Measurements from ENCODE around the gene CMTM8.
"Not testable (repeated sequence)": the region's sequence is repeated elsewhere in the genome, so short reads cannot be mapped to it uniquely, and the experiment has no call there.

The CMTM8 gene

GRCh38 chr3:32216172-32216783, 22.2 kb upstream of the CMTM8 start:
- TF ChIP-seq CTCF (IDR thresholded peaks at IDR 0.05), result no peak
- Histone ChIP-seq H3K27ac (no peak overlapping the region), H3K4me3 (no peak overlapping the region)
- DNase-seq (ENCODE audit: low spot score), result no peak

DNA sequence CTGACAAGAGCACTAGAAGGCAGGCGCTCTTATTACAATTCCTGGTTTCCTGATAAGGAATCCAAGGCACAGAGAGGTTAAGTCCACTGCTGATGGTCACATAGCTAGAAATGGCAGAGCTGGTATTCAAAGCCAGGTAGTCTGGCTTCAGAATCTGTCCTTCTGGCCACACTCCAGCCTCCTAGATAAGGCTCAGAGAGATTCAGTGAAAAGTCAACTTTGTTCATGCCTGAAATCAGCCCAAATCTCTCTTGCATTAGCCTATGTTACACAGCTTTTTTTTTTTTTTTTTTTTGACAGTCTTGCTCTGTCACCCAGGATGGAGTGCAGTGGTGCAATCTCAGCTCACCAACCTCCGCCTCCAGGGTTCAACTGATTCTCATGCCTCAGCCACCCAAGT, 21.1 kb upstream of the CMTM8 start:
- no peak for DNase-seq (ENCODE audit: low spot score)
- no peak overlapping the region for H3K27ac ChIP-seq
- no peak for TF ChIP-seq CTCF (IDR thresholded peaks at IDR 0.05)

GRCh38 chr3:32219537-32219936, 18.9 kb upstream of the CMTM8 start:
- no peak overlapping the region for H3K4me3 ChIP-seq
- H3K27ac ChIP-seq, result no peak overlapping the region
- no peak for DNase-seq (ENCODE audit: low spot score)
- TF ChIP-seq CTCF (IDR thresholded peaks at IDR 0.05), result no peak

More for the DNA sequence above, 21.1 kb upstream of the CMTM8 start:
- no peak overlapping the region for H3K4me3 ChIP-seq

GRCh38 chr3:32220006-32220405, 18.5 kb upstream of the CMTM8 start:
- DNase-seq (ENCODE audit: low spot score), result no peak
- Histone ChIP-seq H3K27ac (no peak overlapping the region), H3K4me3 (no peak overlapping the region)
- no peak for TF ChIP-seq CTCF (IDR thresholded peaks at IDR 0.05)

DNA sequence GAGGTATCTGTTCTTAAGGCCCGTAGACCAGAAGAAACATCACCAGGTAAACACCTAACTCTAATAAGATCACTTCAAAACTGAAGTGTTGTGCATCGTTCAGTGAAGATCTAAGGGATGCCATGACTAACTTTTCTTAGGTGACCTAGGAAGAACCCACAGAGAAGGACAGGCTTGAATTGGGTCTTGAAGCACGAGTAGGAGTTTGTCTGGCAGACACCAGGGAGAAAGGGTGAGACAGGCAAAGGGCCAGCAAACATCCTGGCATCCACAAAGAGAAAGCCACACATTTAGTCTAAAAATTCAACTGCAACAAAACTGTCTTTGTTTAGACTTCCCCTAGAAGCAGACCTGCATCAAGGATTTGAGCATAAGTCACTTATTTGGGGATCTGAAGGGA, 15.5 kb upstream of the CMTM8 start:
- Histone ChIP-seq H3K27ac (no peak overlapping the region), H3K4me3 (no peak overlapping the region)
- no peak for DNase-seq (ENCODE audit: low spot score)
- no peak for TF ChIP-seq CTCF (IDR thresholded peaks at IDR 0.05)

DNA sequence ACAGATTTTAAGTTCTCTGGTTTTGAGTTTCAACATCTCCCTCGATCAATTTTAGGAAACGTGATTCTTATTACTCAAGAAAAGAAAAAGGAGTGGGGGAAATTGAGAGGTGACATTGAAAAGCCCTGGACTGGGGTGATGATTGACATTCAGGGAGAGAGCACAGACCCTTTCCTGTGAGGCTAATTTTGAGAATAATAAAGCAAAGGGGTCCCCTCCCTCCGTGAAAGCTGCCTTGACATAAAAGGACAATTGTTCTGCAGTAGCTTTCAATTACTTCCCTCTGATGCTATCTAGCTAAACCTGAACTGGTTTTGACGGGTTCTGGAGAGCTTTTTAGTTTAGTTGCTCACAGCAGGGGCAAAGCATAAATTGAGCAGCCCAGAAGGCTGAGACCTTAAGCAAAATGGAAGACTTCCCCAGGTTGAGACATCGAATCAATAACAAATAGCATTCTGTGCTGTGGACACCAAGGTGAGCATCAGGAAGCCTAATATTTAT, 14.4 kb upstream of the CMTM8 start:
- no peak for DNase-seq (ENCODE audit: low spot score)
- Histone ChIP-seq H3K4me3 (no peak overlapping the region), H3K27ac (no peak overlapping the region)
- no peak for TF ChIP-seq CTCF (IDR thresholded peaks at IDR 0.05)

DNA sequence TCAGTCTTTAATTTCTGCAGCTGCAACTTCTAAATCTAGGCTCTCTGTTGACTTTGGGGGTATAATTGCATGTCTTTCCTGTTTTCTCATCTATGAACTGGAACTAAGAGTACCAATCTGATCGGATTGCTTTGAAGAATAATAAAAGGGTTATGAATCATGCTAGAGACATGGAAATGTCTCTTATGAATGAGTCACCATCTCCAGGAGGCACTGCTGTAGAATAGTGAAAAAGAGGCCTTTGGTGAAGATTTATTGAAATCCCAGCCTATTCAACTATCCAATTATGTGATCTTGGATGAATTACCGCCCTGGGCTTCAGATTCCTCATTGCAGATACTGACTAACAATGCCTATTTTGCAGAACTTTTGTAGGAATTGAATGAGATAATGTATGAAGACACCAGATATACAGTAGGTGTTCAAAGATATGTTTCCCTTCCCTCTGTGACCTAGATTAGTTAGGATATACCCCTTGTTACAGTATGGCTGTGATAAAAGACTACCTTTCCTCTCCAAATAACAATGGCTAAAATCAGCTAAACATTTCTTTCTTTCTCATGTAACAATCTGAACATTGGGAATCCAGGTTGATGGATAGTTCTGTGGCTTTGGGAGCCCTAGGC, 11.5 kb upstream of the CMTM8 start:
- Histone ChIP-seq H3K4me3 (no peak overlapping the region), H3K27ac (no peak overlapping the region)
- DNase-seq (ENCODE audit: low spot score), result no peak
- TF ChIP-seq CTCF (IDR thresholded peaks at IDR 0.05), result no peak

GRCh38 chr3:32228743-32229142, 9.7 kb upstream of the CMTM8 start:
- not testable (repeated sequence) for H3K4me3 ChIP-seq; DNase-seq (ENCODE audit: low spot score); H3K27ac ChIP-seq

All from coronary artery (tissue), 2 donors.